ENCODE measurements around the gene PHAF1. TPM values are rescaled to one million over a fixed set of nuclear protein-coding genes. Genes with fewer than 3 reads are reported as not detected.

PHAF1 gene
- total and polyA plus RNA-seq, 2 of the 13 experiments (the other 11 are each of a cell fraction or from before 2014, with no cell fraction given), result 48.3 to 174 TPM

GRCh38 chr16:67177743-67178699, 68.3 kb downstream of the PHAF1 start (continued):
- TF ChIP-seq, protein P1, sequence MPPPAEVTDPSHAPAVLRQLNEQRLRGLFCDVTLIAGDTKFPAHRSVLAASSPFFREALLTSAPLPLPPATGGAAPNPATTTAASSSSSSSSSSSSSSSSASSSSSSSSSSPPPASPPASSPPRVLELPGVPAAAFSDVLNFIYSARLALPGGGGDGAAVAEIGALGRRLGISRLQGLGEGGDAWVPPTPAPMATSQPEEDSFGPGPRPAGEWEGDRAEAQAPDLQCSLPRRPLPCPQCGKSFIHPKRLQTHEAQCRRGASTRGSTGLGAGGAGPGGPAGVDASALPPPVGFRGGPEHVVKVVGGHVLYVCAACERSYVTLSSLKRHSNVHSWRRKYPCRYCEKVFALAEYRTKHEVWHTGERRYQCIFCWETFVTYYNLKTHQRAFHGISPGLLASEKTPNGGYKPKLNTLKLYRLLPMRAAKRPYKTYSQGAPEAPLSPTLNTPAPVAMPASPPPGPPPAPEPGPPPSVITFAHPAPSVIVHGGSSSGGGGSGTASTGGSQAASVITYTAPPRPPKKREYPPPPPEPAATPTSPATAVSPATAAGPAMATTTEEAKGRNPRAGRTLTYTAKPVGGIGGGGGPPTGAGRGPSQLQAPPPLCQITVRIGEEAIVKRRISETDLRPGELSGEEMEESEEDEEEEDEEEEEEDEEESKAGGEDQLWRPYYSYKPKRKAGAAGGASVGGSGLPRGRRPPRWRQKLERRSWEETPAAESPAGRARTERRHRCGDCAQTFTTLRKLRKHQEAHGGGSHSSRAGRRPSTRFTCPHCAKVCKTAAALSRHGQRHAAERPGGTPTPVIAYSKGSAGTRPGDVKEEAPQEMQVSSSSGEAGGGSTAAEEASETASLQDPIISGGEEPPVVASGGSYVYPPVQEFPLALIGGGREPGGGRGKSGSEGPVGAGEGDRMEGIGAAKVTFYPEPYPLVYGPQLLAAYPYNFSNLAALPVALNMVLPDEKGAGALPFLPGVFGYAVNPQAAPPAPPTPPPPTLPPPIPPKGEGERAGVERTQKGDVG (CRISPR knock-in tag; IDR thresholded peaks at IDR 0.05; ENCODE audit: borderline replicate concordance), result peak; percentile 36; the same call in 1 of the 2 replicates
- TF ChIP-seq NRL (CRISPR knock-in tag; IDR thresholded peaks at IDR 0.05; ENCODE audit: borderline replicate concordance) (0 out of 2 replicates have a peak, but pooled peaks have one; percentile 84), ZNF619 (CRISPR knock-in tag; IDR thresholded peaks at IDR 0.05) (0 out of 2 replicates have a peak, but pooled peaks have one; percentile 54), CEBPG (CRISPR knock-in tag; IDR thresholded peaks at IDR 0.05) (0 out of 2 replicates have a peak, but pooled peaks have one; percentile 25), MEIS2 (CRISPR knock-in tag; IDR thresholded peaks at IDR 0.05) (peak; percentile 82; the same call in 1 of the 2 replicates), ZSCAN29 (CRISPR knock-in tag; conservative IDR thresholded peaks at IDR 0.05) (peak; percentile 72; the same call in 1 of the 2 replicates), FIP1L1 (IDR thresholded peaks at IDR 0.05; ENCODE audit: borderline replicate concordance, insufficient read depth, low read depth, low read length) (peak; percentile 43; the same call in 1 of the 2 replicates), JUN (CRISPR knock-in tag; IDR thresholded peaks at IDR 0.05) (no peak), ZNF230 (CRISPR knock-in tag; IDR thresholded peaks at IDR 0.05) (no peak), ARID5B (CRISPR knock-in tag; IDR thresholded peaks at IDR 0.05) (0 out of 2 replicates have a peak, but pooled peaks have one; percentile 8), TFE3 (CRISPR knock-in tag; IDR thresholded peaks at IDR 0.05) (no peak)
- TF ChIP-seq, protein P2, sequence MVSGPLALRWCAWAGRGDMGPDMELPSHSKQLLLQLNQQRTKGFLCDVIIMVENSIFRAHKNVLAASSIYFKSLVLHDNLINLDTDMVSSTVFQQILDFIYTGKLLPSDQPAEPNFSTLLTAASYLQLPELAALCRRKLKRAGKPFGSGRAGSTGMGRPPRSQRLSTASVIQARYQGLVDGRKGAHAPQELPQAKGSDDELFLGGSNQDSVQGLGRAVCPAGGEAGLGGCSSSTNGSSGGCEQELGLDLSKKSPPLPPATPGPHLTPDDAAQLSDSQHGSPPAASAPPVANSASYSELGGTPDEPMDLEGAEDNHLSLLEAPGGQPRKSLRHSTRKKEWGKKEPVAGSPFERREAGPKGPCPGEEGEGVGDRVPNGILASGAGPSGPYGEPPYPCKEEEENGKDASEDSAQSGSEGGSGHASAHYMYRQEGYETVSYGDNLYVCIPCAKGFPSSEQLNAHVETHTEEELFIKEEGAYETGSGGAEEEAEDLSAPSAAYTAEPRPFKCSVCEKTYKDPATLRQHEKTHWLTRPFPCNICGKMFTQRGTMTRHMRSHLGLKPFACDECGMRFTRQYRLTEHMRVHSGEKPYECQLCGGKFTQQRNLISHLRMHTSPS (CRISPR knock-in tag; IDR thresholded peaks at IDR 0.05; ENCODE audit: low read depth), result 0 out of 2 replicates have a peak, but pooled peaks have one; percentile 34
- TF ChIP-seq, protein P3, sequence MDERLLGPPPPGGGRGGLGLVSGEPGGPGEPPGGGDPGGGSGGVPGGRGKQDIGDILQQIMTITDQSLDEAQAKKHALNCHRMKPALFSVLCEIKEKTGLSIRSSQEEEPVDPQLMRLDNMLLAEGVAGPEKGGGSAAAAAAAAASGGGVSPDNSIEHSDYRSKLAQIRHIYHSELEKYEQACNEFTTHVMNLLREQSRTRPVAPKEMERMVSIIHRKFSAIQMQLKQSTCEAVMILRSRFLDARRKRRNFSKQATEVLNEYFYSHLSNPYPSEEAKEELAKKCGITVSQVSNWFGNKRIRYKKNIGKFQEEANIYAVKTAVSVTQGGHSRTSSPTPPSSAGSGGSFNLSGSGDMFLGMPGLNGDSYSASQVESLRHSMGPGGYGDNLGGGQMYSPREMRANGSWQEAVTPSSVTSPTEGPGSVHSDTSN (CRISPR knock-in tag; IDR thresholded peaks at IDR 0.05), result no peak
- TF ChIP-seq, protein P4, sequence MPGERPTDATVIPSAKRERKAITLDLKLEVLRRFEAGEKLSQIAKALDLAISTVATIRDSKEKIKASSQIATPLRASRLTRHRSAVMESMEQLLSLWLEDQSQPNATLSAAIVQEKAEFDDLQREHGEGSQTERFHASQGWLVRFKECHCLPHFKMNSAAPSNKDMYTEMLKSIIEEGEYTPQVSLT (CRISPR knock-in tag; IDR thresholded peaks at IDR 0.05; ENCODE audit: borderline replicate concordance, low read depth), result no peak

All from HepG2 (cell line).